HS-27A (cell line): ENCODE measurements around the gene GPR37L1.
"Not testable (repeated sequence)": the region's sequence is repeated elsewhere in the genome, so short reads cannot be mapped to it uniquely, and the experiment has no call there.

Experiments
- DNase-seq: peaks from one replicate; pipeline ENCODE4 v3.0.0-alpha.2; 2012; ENCODE audit warnings: low read depth, missing footprints

Gene GPR37L1

DNA sequence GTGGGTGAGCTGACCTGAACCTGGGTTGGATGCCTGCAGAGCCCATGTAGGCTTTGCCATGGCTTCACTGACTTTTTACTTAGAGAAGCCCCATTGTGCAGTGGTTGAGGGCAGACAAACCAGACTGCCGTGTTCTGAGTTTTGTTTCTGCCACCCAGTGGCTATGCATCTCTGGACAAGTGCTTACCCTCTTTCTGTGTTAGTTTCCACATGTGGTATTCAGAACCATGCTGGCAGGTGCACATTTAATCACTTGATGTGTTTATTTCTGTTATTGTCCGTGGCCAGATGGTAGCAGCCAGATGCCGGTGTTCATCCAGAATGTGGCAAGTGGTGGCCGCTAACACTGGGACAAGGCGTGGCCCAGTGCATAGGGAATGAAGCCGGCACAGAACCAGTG, 48.0 kb downstream of the GPR37L1 start:
- no peak for DNase-seq

DNA sequence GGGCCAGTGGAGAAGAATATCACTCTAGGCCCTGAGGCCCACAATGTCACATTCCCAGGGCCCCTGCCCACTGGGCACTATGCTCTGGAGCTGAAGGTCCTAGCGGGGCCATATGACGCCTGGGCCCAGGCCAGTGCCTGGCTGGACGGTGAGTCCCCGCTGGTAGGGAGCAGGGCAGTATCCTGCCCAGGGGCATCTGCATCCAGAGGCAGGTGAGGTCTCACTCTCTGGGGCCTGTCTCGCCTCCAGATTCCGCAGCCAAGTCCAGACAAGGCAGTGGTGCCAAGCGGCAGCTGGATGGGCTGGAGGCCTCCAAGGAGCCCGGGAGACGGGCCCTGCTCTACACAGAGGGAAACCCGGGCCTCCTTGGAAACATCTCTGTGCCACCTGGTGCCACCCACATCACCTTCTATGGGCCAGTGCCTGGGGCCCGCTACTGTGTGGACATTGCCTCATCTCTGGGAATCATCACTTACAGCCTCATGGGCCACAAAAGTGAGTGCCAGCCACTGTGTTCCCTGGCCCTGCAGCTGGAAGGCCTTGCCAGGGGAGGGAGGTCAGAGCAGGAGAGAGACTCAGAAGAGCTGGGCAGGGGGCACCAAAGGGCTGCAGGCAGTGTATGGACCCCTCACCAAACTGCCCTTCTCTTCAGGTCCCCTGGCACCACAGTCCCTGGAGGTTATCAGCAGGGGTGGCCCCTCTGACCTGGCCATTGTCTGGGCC, 48.7 kb downstream of the GPR37L1 start:
- no peak for DNase-seq

DNA sequence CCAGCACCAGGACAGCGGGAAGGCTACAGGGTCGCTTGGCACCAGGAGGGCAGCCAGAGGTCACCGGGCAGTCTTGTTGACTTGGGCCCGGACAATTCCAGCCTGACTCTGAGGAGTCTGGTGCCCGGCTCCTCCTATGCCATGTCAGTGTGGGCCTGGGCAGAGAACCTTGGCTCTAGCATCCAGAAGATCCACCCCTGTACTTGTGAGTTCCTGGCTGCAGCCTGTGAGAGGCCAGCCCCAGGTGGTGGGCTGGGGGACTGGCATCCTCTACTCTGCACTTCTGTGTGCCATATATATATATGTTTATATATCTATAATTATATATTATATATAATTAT, 49.3 kb downstream of the GPR37L1 start:
- DNase-seq: no peak

DNA sequence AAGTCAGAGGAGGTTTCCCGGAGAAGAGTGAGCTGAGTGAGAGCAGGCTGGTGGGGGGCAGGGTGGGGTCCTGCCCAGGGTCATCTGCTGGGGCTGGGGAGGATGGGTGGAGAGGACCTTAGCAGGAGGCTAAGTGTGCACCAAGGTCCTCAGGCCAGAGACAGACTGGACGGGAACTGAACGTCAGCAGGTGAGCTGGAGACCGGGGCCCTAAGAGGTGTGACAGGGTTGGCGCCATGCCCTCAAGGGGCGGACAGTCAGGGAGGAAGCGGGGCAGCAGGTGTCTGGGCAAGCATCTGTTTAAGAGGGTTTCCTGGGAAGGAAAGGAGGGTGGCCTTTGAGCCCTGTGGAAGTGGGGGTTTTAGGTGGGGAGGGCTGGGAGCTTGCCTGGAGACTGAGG, 51.3 kb downstream of the GPR37L1 start:
- DNase-seq: no peak

DNA sequence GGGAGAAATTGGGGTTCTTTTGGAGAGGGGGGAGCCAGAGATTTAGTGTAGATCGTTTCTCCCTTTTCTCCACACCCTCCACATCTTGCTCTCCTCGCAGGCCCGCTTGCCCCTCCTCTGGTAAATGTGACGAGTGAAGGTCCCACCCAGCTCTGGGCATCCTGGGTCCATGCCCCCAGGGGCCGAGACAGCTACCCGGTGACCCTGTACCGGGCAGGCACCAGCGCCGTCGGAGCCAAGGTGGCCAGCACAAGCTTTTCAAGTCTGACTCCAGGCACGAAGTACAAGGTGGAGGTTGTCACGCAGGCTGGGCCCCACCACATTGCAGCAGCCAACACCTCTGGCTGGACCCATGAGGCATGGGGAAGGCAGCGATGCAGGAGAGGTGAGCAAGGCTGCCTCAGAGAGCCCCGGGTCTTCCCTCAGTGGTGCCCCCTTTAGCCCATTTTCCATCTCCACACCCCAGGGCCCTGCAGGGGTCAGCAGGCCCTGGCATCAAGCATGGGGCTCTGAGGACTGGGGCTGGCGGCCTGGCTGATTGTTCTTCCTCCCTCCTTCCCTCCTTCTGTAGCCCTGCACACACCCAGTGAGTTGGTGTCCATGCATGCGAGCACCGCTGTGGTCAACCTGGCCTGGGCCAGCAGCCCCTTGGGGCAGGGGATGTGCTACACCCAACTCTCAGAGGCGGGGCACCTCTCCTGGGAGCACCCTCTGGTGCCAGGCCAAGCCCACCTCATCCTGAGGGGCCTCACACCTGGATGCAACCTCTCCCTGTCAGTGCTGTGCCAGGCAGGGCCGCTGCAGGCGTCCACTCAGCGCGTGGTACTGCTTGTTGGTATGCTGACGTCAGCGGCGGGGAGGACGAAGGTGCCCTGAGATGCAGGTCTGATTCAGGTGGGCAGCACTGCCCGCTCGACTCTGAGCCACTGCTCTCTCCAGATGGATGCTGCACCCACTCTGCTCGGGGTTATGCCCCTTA, 54.5 kb downstream of the GPR37L1 start:
- DNase-seq: no peak

- no peak for DNase-seq
These were observed 57.4 kb downstream of the GPR37L1 start for GRCh38 chr1:202179828-202180750.

GRCh38 chr1:202180751-202181139, 58.0 kb downstream of the GPR37L1 start:
- not testable (repeated sequence) for DNase-seq

GRCh38 chr1:202181586-202181985, 58.9 kb downstream of the GPR37L1 start:
- DNase-seq: no peak

DNA sequence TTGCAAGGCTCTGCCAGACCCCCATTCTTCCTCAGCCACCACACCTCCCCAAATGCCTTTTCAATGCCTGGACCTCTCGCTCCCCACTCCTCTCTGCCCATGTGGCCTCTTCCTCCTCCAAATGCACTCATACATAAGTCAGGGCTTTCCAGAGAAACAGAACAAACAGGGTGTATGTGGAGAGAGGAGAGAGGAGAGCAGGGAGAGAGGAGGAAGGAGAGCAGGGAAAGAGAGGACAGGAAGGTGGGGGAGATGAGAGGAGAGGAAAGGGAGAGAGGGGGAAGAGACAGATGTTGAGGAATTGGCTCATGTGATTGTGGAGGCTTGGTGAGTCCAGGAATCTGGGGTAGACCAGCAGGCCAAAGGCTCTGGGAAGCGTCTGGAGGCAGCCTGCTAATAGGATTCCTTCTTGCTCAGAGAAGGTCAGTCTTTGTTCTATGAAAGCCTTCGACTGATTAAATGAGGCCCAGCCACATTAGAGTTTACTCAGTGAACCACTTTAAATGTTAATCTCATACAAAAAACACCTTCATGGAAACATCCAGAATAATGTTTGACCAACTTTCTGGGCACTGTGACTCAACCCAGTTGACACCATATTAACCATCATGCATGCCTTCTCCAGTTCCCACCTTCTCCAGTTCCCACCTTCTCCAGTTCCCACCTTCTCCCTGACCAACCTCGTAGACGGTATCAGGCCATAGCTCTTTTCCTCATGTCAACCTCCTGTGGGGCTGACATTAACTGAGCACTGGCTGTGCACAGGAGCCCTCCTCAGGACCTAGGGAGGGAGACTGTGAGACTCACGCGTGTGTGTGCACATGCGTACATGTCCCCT, 59.5 kb downstream of the GPR37L1 start:
- DNase-seq: no peak
